ENCODE measurements around the gene TSC22D1.
A peak's percentile ranks its signal among the peaks of the same experiment; 100 is the strongest.
"Not testable (repeated sequence)": the region's sequence is repeated elsewhere in the genome, so short reads cannot be mapped to it uniquely, and the experiment has no call there.

Gene TSC22D1

GRCh38 chr13:44575741-44576350, at the start of gene TSC22D1:
TSS of gene TSC22D1 (minus strand) at chr13:44576330. CDS start at chr13:44576074, 256 bp downstream.
- DNase-seq: peak; percentile 30 to 35

GRCh38 chr13:44622708-44623107, 46.6 kb upstream of the TSC22D1 start:
- no peak for DNase-seq

GRCh38 chr13:44622261-44622660, 46.1 kb upstream of the TSC22D1 start:
- DNase-seq: no peak

- no peak for DNase-seq
Measured at GRCh38 chr13:44620057-44620456, 43.9 kb upstream of the TSC22D1 start.

- DNase-seq: no peak
Measured at GRCh38 chr13:44619651-44620050, 43.5 kb upstream of the TSC22D1 start.

- no peak for DNase-seq
Measured at GRCh38 chr13:44618326-44618725, 42.2 kb upstream of the TSC22D1 start.

- no peak for DNase-seq
Measured at GRCh38 chr13:44617648-44618047, 41.5 kb upstream of the TSC22D1 start.

- no peak for DNase-seq
Measured at GRCh38 chr13:44609137-44609536, 33.0 kb upstream of the TSC22D1 start.

- no peak for DNase-seq
Measured at GRCh38 chr13:44605721-44606120, 29.6 kb upstream of the TSC22D1 start.

GRCh38 chr13:44605275-44605674, 29.1 kb upstream of the TSC22D1 start:
- no peak for DNase-seq

- DNase-seq: no peak
Measured at GRCh38 chr13:44601586-44601985, 25.5 kb upstream of the TSC22D1 start.

GRCh38 chr13:44593861-44594592, 17.9 kb upstream of the TSC22D1 start:
- not testable (repeated sequence) for DNase-seq

- no peak for DNase-seq
Measured at GRCh38 chr13:44592216-44592847, 16.2 kb upstream of the TSC22D1 start.

GRCh38 chr13:44591316-44591715, 15.2 kb upstream of the TSC22D1 start:
- no peak for DNase-seq

GRCh38 chr13:44583137-44583536, 7.0 kb upstream of the TSC22D1 start:
- DNase-seq: no peak

GRCh38 chr13:44578067-44578400, 1.9 kb upstream of the TSC22D1 start:
- DNase-seq: no peak

- peak; percentile 86 to 92 for DNase-seq
Measured at GRCh38 chr13:44577236-44578066, 1.3 kb upstream of the TSC22D1 start.

GRCh38 chr13:44576351-44577235, 463 bp upstream of the TSC22D1 start:
- peak in 1 of 2 donors; percentile 8 for DNase-seq

GRCh38 chr13:44575035-44575434, 1.1 kb downstream of the TSC22D1 start:
- DNase-seq: no peak

- DNase-seq: no peak
Measured at GRCh38 chr13:44574466-44574855, 1.7 kb downstream of the TSC22D1 start.

- DNase-seq: peak in 1 of 2 donors; percentile 18
Measured at GRCh38 chr13:44573790-44574465, 2.2 kb downstream of the TSC22D1 start.

GRCh38 chr13:44573071-44573470, 3.1 kb downstream of the TSC22D1 start:
- DNase-seq: no peak

All from inflammatory macrophage treated with lipopolysaccharide for 1 hour (primary cell).